T-helper 22 cell (primary cell): ENCODE results near the gene ZNF768.

Experiments used
- DNase-seq: peaks from one replicate; pipeline ENCODE4 v3.0.0-alpha.2; 2020; ENCODE audit warnings: low read depth

Gene ZNF768

GRCh38 chr16:30526137-30526822 is at the start of gene ZNF768:
Gene ZNF768 (minus strand): TSS chr16:30526566. CDS start chr16:30526413, 153 bp downstream.
- no peak for DNase-seq

DNA sequence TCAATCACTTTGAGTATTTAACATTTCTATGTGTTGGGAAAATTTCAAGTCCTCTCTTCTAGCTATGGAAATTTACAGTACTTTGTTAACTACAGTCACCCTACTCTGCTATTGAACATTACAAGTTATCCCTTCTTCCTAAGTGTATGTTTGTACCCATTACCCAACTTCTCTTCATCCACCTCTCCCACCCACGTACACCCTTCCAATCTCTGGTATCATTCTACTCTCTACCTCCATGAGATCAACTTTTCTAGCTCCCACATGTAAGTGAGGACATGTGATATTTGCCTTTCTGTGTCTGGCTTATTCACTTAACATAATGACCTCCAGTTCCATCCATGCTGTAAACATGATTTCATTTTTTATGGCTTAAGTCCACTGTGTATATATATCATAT is 48.3 kb upstream of the ZNF768 start:
- DNase-seq: no peak

DNA sequence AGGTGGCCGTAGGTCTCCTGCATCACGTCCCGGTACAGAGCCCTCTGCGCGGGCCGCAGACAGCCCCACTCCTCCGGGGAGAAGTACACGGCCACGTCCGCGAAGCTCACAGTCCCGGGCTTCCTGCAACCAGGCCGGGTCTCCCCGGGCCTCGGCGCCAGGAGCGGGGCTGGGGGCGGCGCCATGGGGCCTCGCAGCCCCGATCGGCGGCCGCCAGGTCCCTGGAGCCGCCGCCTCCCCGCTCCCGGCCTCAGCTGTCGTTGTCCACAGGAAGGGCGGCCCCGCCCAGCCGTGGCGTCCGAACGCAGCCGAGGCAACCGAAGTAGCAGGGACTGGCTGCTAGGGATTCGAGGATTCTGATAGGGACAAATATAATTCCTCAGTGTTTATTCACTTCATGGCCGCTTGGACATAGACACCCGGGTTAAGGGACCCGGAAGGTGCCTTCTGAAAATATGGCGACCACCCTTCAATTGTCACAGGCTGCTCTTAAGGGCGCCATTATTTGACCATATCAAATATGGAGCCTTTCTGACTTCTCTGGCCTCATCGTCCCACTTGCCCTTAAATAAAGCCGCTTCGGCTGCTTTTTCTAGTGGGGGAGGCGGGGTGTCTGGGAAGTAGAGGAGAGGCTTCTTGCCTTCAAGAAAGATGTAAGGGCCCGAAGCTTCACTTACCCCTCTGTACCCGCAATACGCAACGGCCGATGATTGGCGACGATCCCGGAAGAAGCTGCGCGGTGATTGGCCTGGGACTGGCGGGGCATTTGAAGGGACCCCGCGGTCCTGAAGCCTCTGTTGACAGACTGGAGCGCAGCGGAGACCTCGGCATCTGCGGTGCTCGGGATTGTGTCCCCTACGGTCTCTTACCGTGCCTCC is 45.3 kb upstream of the ZNF768 start, which contains the start of gene ZNF688:
Gene ZNF688 (minus strand): TSS at position 270 of the 878 bp plus-strand sequence. CDS start 85 bp downstream, at position 185.
- peak; percentile 97 for DNase-seq

DNA sequence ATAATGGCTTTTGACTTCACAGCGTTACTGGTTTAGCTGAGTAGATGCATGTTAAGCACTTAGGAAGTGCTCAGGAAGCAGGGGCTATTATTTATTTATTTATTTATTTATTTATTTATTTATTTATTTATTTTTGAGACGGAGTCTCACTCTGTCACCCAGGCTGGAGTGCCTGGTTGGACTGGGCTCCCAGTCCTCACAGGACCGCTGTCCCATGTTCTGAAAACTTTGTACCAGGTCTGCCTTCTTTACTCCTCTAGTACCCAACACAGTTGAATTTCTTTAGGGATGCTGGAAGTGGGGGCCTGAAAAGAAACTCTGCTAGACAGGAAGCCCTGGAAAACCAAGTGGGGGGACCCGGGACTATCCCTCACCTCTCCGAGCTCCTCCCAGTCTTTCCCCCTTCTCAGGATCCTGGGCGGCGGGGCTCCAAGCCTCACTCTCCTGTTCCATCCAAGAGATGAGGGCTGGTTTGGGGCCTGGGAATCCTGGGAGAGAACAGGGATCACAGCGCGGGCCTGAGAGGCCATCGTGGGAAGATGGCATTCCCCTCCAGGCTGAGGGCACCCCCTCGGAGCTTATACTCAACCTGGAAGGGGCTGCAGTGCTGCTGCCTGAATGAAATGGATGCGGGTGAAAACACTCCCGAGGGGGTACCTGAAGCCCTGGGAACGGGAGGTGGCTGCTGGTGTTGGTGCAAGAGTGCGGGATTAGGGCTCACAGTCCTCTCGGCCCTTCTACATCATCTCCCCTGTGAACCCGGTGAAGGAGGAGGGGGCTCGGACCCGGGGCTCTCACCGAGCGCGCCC is 44.5 kb upstream of the ZNF768 start:
- no peak for DNase-seq

GRCh38 chr16:30569746-30570635 is 43.6 kb upstream of the ZNF768 start:
- no peak for DNase-seq

DNA sequence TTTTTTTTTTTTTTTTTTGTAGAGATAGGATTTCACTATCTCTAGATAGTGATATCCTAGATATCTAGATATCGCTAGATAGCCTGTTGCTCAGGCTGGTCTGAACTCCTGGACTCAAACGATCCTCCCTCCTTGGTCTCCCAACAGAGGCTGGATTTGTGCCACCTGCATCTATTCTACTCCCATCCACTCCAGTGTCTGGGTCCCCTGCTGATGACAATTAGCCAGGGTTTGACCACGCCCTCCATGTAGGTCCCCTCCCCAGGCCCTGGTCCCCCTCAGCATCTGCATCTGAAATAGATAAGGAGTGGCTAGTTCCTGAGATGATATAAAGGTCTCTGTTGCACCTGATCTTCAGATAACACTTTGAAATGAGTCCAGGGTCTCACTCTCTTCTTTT is 42.9 kb upstream of the ZNF768 start:
- no peak for DNase-seq

GRCh38 chr16:30567991-30568638 is 41.7 kb upstream of the ZNF768 start:
- DNase-seq: peak; percentile 33

GRCh38 chr16:30567160-30567990 is 41.0 kb upstream of the ZNF768 start:
- peak; percentile 61 for DNase-seq

- no peak for DNase-seq
Measured at GRCh38 chr16:30566531-30566930, 40.2 kb upstream of the ZNF768 start.

- DNase-seq: no peak
Measured at GRCh38 chr16:30565984-30566383, 39.6 kb upstream of the ZNF768 start.

GRCh38 chr16:30565526-30565925 is 39.2 kb upstream of the ZNF768 start:
- DNase-seq: no peak

DNA sequence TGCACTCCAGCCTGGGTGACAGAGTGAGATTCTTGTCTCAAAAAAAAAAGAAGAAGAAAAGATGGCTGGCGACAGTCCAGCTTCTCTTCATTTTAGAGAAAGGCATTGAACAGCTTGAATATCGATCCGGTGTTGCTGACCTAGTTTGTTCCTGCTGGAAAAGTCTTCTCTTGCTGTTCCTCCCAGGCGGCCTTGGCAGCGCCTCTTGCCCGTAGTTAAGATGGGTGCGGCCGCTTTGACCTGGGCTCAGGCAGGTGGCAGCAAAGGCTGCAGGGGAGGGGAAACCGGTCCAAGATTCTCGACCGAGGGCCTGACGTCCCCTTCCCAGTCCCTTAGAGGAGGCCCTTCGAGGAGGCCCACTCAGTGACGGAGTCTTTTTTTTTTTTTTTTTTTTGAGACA is 35.7 kb upstream of the ZNF768 start:
- DNase-seq: no peak

- DNase-seq: no peak
Measured at GRCh38 chr16:30561089-30561816, 34.9 kb upstream of the ZNF768 start.

- no peak for DNase-seq
Measured at GRCh38 chr16:30559690-30560089, 33.3 kb upstream of the ZNF768 start.

DNA sequence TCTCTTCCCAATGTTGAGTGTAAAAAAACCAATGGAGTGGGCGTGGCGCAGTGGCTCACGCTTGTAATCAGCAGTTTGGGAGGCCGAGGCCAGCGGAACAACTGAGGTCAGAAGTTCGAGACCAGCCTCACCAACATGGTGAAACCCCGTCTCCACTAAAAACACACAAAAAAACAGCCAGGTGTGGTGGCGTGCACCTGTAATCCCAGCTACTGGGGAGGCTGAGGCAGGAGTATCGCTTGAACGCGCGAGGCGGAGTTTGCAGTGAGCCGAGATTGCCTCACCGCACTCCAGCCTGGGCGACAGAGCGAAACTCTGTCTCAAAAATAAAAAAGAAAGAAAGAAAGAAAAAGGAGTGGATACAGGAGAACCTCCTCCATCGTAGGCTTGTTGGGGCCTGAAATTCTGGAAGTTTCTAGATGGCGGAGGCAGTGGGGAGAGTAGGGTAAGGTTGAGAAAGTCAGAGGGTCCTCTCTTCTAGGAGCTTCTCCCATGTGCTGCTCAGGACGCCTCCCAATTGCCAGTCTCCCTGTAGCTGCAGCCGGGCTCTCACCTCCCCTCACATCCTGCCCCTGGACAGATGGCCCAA is 32.5 kb upstream of the ZNF768 start:
- no peak for DNase-seq

- peak; percentile 96 for DNase-seq
Measured at GRCh38 chr16:30557957-30558788, 31.8 kb upstream of the ZNF768 start, which contains the start of gene ZNF764. Gene ZNF764 (minus strand): TSS chr16:30558374. CDS start chr16:30558182, 192 bp downstream.

- DNase-seq: no peak
Measured at GRCh38 chr16:30557707-30557956, 31.3 kb upstream of the ZNF768 start.

DNA sequence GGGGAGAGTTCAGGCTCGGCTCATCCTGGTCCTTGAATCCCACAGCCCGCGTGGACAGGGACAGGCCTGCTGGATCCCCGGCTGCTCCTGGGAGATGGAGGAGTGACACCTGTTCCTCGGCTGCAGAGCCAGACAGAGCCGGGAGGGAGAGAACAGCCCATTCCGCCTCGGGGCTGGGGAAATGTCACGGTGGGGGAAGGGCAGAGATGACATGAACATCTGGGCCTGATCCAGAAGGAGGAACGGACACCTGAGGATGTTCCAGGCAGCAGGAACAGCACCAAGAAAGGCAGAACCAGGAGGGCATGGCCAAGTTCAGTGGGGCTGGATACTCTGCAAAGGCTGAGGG is 29.7 kb upstream of the ZNF768 start:
- DNase-seq: no peak
